ENCODE measurements around the gene VCAM1.

Gene VCAM1

GRCh38 chr1:100782473-100783039 is 63.0 kb downstream of the VCAM1 start:
- DNase-seq = no peak

- no peak for DNase-seq
Observed at GRCh38 chr1:100785470-100786052, 66.0 kb downstream of the VCAM1 start.

- no peak for DNase-seq
Observed at GRCh38 chr1:100786870-100787269, 67.3 kb downstream of the VCAM1 start.
